Measurements from ENCODE around the gene KIF25. TPM values are rescaled to one million over a fixed set of nuclear protein-coding genes. Genes with fewer than 3 reads are reported as not detected.

The KIF25 gene
- total and polyA plus RNA-seq, 8 donors, result 0.23 to 0.35 (median 0.26) TPM; not detected in 4

- Histone ChIP-seq H3K36me3 (no peaks in the 10 kb centered on the region), H3K9me3 (no peaks in the 10 kb centered on the region), H3K4me3 (no peak overlapping the region), H3K27ac (no peak overlapping the region), H3K4me1 (no peaks in the 10 kb centered on the region), H3K27me3 (no peaks in the 10 kb centered on the region)
- ATAC-seq, result peak; percentile 89 to 98 (median 92)
- DNase-seq, result peak; percentile 73 to 89 (median 82)
- TF ChIP-seq CTCF (IDR thresholded peaks at IDR 0.05), result peak in 3 of 4 donors; percentile 47 to 65 (median 53)
- WGBS, 2 donors, result 32 to 36% methylated on average over 12 of the region's 12 CpGs
- intact Hi-C loops (cut with DNase I), result loop anchor here in 1 of 3 donors (5.0 kb wide), 1 partner anchor 57 kb away; no protein-coding TSS in a partner anchor
- no peak for FAIRE-seq
Observed at GRCh38 chr6:168060521-168060931, 63.1 kb downstream of the KIF25 start.

GRCh38 chr6:168061269-168062210 lies 64.1 kb downstream of the KIF25 start:
- ATAC-seq (no peak), FAIRE-seq (no peak), DNase-seq (peak in 1 of 6 donors; percentile 47)
- Histone ChIP-seq H3K9me3 (no peaks in the 10 kb centered on the region), H3K27me3 (no peaks in the 10 kb centered on the region), H3K4me1 (no peaks in the 10 kb centered on the region), H3K4me3 (no peak overlapping the region), H3K36me3 (no peaks in the 10 kb centered on the region), H3K27ac (no peak overlapping the region)
- TF ChIP-seq CTCF (IDR thresholded peaks at IDR 0.05), result no peak
- 88% methylated on average over 29 of the region's 29 CpGs for WGBS, 2 donors
- intact Hi-C loops (cut with DNase I), result loop anchor here in 1 of 3 donors (5.0 kb wide), 1 partner anchor 56 kb away; no protein-coding TSS in a partner anchor

- intact Hi-C loops (cut with DNase I), result loop anchor here in 1 of 3 donors (5.0 kb wide), 1 partner anchor 55 kb away; no protein-coding TSS in a partner anchor
- WGBS, 2 donors, result 80 to 85% methylated on average over 30 to 31 of the region's 31 CpGs
Observed at GRCh38 chr6:168062346-168063289, 65.1 kb downstream of the KIF25 start.

GRCh38 chr6:168063431-168063830 lies 66.0 kb downstream of the KIF25 start:
- WGBS, 2 donors, result 86% methylated on average over 10 to 13 of the region's 13 CpGs
- H3K4me1 ChIP-seq, result no peaks in the 10 kb centered on the region
- FAIRE-seq (no peak), ATAC-seq (no peak), DNase-seq (peak in 1 of 6 donors; percentile 65)
- intact Hi-C loops (cut with DNase I), result loop anchor here in 1 of 3 donors (5.0 kb wide), 1 partner anchor 54 kb away; no protein-coding TSS in a partner anchor
- H3K27ac ChIP-seq, result no peak overlapping the region
- H3K9me3 ChIP-seq, result no peaks in the 10 kb centered on the region
- H3K4me3 ChIP-seq, result no peak overlapping the region
- no peak for TF ChIP-seq CTCF (IDR thresholded peaks at IDR 0.05)
- no peaks in the 10 kb centered on the region for H3K36me3 ChIP-seq
- H3K27me3 ChIP-seq, result no peaks in the 10 kb centered on the region

More at GRCh38 chr6:168062346-168063289, 65.1 kb downstream of the KIF25 start:
- no peak for ATAC-seq
- no peak for TF ChIP-seq CTCF (IDR thresholded peaks at IDR 0.05)
- H3K4me1 ChIP-seq, result no peaks in the 10 kb centered on the region
- H3K9me3 ChIP-seq, result no peaks in the 10 kb centered on the region
- H3K27me3 ChIP-seq, result no peaks in the 10 kb centered on the region
- H3K27ac ChIP-seq, result no peak overlapping the region
- peak in 1 of 6 donors; percentile 64 for DNase-seq
- no peak for FAIRE-seq
- H3K36me3 ChIP-seq, result no peaks in the 10 kb centered on the region
- H3K4me3 ChIP-seq, result no peak overlapping the region

Data from pancreas (tissue), 10 donors.